GM18870 (cell line): ENCODE data around the gene POLR3B.
A peak's percentile ranks its signal among the peaks of the same experiment; 100 is the strongest.
"Not testable (repeated sequence)": the region's sequence is repeated elsewhere in the genome, so short reads cannot be mapped to it uniquely, and the experiment has no call there.

Experiments
- ATAC-seq: cut with Tn5 transposase; IDR thresholded peaks from one replicate; pipeline ENCODE4 v1.9.1; 2021; ENCODE audit warnings: moderate library complexity; ENCODE audit not compliant: unreplicated experiment

POLR3B gene

DNA sequence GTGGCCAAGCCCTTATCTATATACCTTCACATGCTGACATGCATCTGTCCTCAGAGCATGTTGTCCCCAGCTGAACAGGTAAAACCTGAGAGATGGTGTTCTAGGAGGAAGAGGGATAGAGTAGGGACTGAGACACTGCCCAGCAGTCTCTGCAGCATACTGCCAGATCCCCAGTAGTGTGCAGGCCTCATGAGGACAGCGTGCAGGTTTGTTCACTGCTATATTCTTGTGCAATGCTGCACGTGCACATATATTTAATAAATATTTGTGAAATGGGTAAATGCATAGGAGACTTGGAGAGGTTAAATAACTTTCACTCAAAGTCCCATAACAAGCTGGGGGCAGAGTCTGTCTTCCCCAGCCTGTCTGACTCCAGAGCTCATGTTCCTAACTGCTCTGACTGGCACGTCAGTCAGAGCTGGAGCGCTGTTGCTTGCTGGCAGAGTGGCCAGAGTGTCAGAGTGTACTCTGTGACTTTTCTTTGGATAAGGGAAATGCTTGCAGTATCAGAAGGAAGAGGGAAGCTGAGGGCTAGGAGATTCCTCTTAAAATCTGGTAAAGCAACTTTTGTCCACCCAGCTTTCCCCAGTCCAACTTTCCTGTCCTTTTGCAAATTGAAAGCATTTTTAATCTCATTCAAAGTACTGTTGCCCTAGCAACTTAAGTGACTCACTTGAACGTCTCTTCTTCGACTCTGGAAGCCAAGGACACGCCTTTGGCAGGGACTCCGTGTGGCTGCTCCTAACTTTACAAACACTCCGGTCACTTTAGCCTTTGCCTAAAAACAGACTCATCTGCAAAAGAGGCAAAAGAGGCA lies 14.9 kb upstream of the POLR3B start:
- ATAC-seq = no peak

DNA sequence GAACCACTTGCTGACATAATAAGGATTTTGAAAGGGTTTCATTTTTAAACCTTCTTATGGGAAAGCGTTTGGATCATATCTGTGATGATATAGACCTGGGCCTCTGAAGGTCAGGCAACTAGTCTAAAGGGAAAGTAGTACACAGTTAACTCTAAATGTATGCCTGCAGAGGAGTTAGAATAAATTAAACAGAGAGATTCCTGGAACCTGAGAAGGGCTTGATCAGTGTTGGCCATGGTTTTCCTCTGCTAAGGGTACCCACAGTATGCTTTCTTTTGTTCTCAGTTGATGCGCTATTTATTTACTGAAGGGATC lies 14.4 kb upstream of the POLR3B start:
- ATAC-seq = no peak

GRCh38 chr12:106344131-106344530 lies 13.4 kb upstream of the POLR3B start:
- no peak for ATAC-seq

DNA sequence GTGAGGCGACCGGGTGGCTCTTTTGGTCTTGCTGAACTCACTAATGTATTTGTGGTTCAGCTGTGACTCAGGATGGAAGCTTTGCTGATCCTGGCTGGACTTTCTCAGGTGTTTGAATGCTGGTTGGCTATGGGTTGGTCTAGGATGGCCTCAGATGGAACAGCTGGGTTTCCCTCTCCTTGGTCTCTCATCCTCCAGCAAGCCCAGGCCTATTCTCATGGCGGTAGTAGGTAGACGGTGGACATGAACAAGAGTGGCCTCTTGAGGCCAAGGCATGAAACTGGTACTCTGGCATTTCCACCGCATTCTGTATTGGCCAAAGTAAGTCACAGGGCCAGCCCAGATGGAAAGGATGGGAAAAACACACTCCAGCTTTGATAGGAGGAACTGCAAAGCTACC lies 11.8 kb upstream of the POLR3B start:
- no peak for ATAC-seq

GRCh38 chr12:106348411-106348810 lies 9.1 kb upstream of the POLR3B start:
- ATAC-seq = no peak

DNA sequence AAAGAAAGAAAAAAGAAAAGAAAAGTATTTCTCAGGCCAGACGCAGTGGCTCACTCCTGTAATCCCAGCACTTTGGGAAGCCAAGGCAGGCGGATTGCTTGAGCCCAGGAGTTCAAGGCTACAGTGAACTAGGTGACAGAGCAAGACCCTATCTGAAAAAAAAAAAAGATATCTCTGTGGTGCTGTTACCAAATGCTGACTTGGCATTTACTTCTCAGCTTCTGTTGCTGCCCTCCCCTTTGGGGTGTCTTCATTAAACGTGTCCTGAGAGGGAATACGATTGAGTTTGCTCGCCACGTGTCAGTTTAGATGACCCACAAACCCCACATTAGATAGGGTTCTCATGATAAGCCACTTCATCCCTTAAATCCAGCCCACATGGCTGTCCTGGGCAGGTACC lies 4.4 kb upstream of the POLR3B start:
- no peak for ATAC-seq

DNA sequence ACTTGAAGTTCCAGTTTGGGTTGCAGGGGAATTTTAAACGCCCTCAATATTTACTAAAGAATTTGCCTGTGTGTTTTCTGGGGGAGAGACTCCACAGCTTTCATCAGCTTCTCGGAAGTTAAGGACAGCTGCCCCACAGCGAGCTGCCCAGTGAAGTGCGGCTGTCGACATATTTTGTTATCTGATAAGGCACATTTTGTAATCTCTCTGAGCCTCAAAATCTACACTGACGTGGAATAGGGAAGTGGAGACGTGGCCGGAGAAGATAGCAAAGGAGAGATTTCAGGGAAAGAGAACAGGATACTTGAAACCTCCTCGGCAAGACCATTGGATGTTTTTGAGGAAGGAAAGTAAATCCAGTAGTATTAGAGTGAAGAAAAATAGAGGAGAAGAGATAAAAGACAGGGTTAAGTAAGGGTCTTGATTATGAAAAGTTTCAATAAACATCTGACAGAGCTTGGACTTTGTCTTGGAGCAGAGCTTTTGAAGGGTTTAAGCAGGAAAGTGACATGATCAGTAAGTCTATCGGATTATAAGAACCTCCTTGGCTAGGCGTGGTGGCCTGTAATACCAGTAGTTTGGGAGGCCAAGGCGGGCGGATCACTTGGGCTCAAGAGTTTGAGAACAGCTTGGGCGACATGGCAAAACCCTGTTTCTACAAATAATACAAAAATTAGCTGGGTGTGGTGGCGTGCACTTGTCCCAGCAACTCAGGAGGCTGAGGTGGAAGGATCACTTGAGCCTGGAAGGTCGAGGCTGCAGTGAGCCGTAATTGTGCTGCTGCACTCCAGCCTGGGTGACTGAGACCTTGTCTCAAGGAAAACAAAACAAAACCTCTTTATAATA lies 1.1 kb downstream of the POLR3B start:
- peak; percentile 7 for ATAC-seq

GRCh38 chr12:106359646-106360399 lies 2.3 kb downstream of the POLR3B start:
- no peak for ATAC-seq

GRCh38 chr12:106360400-106360994 lies 2.9 kb downstream of the POLR3B start:
- ATAC-seq = no peak

- ATAC-seq = no peak
Observed at GRCh38 chr12:106362971-106363370, 5.4 kb downstream of the POLR3B start.

DNA sequence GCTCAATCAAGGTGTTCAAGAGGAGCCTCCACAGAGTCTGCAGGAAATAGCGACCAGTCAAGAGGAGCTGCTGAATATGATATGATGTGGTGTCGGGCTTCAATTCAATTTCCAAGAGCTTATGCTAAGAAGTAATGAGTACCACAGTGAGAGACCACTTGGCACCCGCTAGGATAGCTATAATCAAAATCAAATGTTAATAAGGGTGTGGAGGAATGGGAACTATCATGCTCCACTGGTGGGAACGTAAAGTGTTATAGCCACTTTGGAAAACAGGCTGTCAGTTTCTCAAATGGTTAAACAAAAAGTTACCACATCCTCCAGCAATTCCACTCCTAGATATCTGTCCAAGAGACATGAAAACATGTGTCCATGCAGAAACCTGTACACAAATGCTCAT lies 6.7 kb downstream of the POLR3B start:
- ATAC-seq = no peak

DNA sequence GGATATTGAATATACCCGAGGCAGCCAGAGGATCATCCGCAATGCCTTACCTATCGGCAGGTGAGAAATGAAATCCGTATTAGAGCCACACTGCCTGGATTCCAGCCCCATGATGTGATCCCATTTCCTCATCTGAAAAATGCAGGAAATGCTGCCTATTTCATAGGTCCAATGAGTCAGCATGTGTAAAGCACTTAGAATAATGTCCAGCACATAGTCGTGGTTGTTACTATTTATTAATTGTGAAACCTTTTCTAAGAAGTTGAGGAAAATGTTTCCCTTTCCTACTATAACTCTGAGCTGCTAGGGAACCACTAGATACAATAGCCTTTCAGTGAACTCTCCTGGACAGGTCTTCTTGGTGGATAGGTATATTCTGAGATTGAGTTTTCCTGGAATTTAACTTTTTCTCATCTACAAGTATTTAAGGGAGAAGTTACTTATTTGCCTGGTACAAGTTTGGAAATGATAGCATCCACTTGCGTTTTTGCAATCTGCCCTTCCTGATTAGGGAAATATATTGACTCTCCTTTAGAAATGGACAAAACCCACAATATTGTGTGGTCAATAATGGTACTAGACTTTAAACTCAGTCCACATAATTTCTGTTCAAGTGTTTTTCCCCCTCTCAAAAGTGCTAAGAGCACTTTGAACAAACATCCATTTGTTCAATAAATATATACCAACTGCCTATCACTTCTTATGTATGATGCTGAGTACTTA lies 12.2 kb downstream of the POLR3B start:
- no peak for ATAC-seq

- no peak for ATAC-seq
Observed at GRCh38 chr12:106378788-106379187, 21.2 kb downstream of the POLR3B start.

GRCh38 chr12:106380954-106381353 lies 23.4 kb downstream of the POLR3B start:
- ATAC-seq = no peak

GRCh38 chr12:106381866-106382265 lies 24.3 kb downstream of the POLR3B start:
- not testable (repeated sequence) for ATAC-seq

- ATAC-seq = no peak
Observed at GRCh38 chr12:106386813-106387535, 29.4 kb downstream of the POLR3B start.

DNA sequence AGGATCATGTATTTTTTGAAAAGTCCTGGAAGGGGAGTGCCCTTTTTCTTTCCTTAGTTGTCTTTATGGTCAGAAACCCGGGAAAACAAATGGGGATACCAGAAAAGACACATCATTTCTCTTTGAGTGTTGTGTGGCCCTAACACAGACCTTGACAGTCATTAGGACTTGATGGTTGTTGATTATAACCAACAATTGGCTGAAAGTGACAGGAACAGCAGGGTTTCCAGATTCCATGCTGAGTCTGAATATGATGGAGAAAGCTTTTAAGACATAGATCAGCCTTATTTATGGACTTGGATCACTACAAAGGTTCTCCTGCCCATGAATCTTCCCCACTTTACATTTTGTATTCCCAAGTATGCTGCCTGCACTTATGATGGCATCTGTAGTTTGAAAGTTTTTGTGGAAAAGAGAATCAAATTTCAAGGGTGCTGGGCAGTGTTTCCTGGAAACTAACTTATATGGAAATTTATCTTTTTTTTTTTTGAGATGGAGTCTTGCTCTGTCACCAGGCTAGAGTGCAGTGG lies 30.4 kb downstream of the POLR3B start:
- ATAC-seq = no peak

DNA sequence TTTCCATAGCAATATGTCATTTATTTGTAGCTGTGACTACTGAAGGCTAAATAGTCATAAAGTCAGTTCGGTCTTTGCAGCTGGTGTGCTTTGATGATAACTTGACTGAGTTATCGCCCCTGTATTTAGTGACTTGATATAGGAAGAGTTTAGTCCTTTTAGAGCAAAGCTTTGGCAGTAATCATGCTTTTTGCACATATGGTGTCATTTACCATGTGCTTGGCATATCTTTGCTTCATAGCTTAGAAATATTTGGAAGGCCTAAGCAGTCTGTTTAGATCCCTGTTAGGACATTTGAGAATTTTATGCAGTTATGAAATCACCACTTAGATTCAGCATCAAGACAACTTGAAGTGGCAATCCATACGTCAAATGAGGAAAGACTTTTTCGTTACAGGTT lies 31.6 kb downstream of the POLR3B start:
- no peak for ATAC-seq

DNA sequence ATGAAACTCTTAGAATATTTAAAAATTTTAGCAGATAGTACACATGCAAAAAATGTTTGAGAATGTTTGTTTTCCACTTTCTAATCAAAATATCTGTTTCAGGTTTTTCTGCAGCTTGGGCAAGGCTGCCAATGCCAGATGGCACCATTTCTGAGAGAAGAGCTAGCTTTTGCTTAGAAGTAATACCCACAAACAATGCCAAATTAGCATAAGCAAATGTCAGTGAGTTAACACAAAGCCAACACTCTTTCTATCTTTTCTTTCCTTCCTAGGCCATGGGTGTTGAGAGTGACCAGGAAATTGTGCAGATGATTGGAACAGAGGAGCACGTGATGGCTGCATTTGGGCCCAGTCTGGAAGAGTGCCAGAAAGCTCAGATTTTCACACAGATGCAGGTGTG lies 35.2 kb downstream of the POLR3B start:
- ATAC-seq = no peak

DNA sequence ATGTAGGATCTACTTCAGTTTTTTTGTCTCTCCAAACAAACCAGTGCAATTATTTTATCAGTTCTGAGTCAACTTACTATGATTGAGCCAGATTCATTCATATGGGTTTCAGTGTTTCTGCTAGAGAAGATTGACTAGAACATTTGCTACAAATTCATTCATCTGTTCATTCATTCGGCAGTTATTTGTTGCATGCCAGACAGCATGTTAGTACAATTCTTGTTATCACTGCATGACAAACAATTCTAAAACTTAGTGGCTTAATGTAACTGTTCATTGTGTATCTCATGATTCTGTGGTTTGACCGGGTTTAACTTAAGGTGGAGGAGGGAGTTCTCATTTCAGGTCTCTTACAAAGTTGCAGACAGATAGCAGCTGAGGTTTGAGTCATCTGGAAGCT lies 52.3 kb downstream of the POLR3B start:
- no peak for ATAC-seq
